Endothelial cell of umbilical vein (primary cell): Measurements from ENCODE around the gene ANKS1B.

Source experiments
- JUN ChIP-seq: IDR thresholded peaks from 2 replicates; pipeline ENCODE4 v1.6.1; 2011; ENCODE audit warnings: borderline replicate concordance, low read depth; ENCODE audit not compliant: insufficient read length, insufficient read depth
- POLR2A ChIP-seq: IDR thresholded peaks from 2 replicates; pipeline ENCODE4 v1.6.1; 2012; ENCODE audit warnings: low read depth, mild to moderate bottlenecking, control low read depth, low read length
- POLR2AphosphoS5 ChIP-seq: IDR thresholded peaks from 2 replicates; pipeline ENCODE4 v1.6.1; 2012; ENCODE audit warnings: low read depth, mild to moderate bottlenecking, control low read depth, low read length, moderate library complexity; ENCODE audit not compliant: insufficient read depth
- TF ChIP-seq, protein P1 (sequence below), 2 donors: IDR thresholded peaks; 1 replicate in 1 of 2; 2 replicates in 1 of 2; pipeline ENCODE4 v1.5.1; 2011; ENCODE audit warnings: low read length in 2 of 2, mild to moderate bottlenecking in 2 of 2, moderate library complexity in 2 of 2, control low read depth in 1 of 2, inconsistent platforms in 1 of 2, low read depth in 1 of 2; ENCODE audit not compliant: insufficient read depth in 1 of 2; ENCODE audit errors: extremely low read depth in 1 of 2

DNA sequence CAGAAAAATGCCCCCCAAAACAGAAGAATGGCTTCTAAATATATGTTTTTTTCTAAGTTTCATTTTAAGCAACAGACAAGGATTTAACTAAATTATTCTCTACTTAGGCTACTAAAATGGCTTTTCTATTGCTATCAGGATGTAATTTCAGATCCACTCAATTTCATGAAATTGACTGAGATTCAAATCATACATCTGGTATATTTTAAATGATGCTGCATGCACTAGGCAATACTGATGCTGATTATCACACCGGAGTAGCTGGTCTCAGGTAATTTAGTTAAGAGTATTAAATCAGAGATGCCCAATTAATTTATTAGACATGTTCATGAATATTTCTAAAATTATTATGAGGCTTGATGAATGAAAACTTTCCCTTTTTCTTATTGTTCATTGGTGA is 1188.0 kb downstream of the ANKS1B start:
- TF ChIP-seq, protein P1, sequence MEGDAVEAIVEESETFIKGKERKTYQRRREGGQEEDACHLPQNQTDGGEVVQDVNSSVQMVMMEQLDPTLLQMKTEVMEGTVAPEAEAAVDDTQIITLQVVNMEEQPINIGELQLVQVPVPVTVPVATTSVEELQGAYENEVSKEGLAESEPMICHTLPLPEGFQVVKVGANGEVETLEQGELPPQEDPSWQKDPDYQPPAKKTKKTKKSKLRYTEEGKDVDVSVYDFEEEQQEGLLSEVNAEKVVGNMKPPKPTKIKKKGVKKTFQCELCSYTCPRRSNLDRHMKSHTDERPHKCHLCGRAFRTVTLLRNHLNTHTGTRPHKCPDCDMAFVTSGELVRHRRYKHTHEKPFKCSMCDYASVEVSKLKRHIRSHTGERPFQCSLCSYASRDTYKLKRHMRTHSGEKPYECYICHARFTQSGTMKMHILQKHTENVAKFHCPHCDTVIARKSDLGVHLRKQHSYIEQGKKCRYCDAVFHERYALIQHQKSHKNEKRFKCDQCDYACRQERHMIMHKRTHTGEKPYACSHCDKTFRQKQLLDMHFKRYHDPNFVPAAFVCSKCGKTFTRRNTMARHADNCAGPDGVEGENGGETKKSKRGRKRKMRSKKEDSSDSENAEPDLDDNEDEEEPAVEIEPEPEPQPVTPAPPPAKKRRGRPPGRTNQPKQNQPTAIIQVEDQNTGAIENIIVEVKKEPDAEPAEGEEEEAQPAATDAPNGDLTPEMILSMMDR (IDR thresholded peaks at IDR 0.05; ENCODE audit: extremely low read depth in 1 of 2, insufficient read depth in 1 of 2, low read depth in 1 of 2, low read length in 2 of 2) = no peak
- TF ChIP-seq POLR2AphosphoS5 = no peak
- no peak for TF ChIP-seq POLR2A
- TF ChIP-seq JUN = no peak
